H1 (cell line): ENCODE results near the gene GNAL. TPM values are rescaled to one million over a fixed set of nuclear protein-coding genes. Genes with fewer than 3 reads are reported as not detected.

Experiments used
- BACH1 ChIP-seq: IDR thresholded peaks from 2 replicates; pipeline ENCODE4 v1.6.1; 2012; ENCODE audit warnings: low read length, improper control_type of control experiment
- CEBPB ChIP-seq: IDR thresholded peaks from 2 replicates; pipeline ENCODE4 v1.6.1; 2012; ENCODE audit warnings: low read depth, low read length
- CHD2 ChIP-seq: IDR thresholded peaks from 2 replicates; pipeline ENCODE4 v1.6.1; 2012; ENCODE audit warnings: low read length, improper control_type of control experiment
- CTCF ChIP-seq, 3 experiments: IDR thresholded peaks; 1 replicate in 2 of 3; 2 replicates in 1 of 3; pipeline versions ENCODE4 v1.5.1 to v1.6.1; 2011; ENCODE audit warnings: low read length in 3 of 3, mild to moderate bottlenecking in 3 of 3, inconsistent platforms in 2 of 3, low read depth in 1 of 3, moderate library complexity in 1 of 3; ENCODE audit not compliant: insufficient read depth in 1 of 3; ENCODE audit errors: control extremely low read depth in 1 of 3
- EGR1 ChIP-seq: IDR thresholded peaks from 2 replicates; pipeline ENCODE4 v1.6.1; 2011; ENCODE audit warnings: low read depth, low read length, borderline replicate concordance
- FOSL1 ChIP-seq: IDR thresholded peaks from 2 replicates; pipeline ENCODE4 v1.6.1; 2011; ENCODE audit warnings: mild to moderate bottlenecking, low read depth, low read length, moderate library complexity; ENCODE audit not compliant: insufficient read depth
- GTF2F1 ChIP-seq: IDR thresholded peaks from 2 replicates; pipeline ENCODE4 v1.6.1; 2012; ENCODE audit warnings: low read depth, low read length, improper control_type of control experiment, borderline replicate concordance
- HDAC6 ChIP-seq: IDR thresholded peaks from one replicate; pipeline ENCODE4 v1.7.1; 2012; ENCODE audit warnings: low read depth, mild to moderate bottlenecking, inconsistent platforms, low read length, moderate library complexity
- JUN ChIP-seq: IDR thresholded peaks from 2 replicates; pipeline ENCODE4 v1.6.1; 2011; ENCODE audit warnings: low read depth, mild to moderate bottlenecking, improper control_type of control experiment, low read length
- KDM1A ChIP-seq: fragments of 200-600, 300-600 bp; sonication (generic); IDR thresholded peaks from 2 replicates; pipeline ENCODE4 v1.7.1; 2016; ENCODE audit warnings: mild to moderate bottlenecking, low read length, borderline replicate concordance
- KDM4A ChIP-seq: IDR thresholded peaks from one replicate; pipeline ENCODE4 v1.7.1; 2012; ENCODE audit warnings: low read depth, mild to moderate bottlenecking, moderate library complexity, low read length, inconsistent platforms; ENCODE audit not compliant: severe bottlenecking
- MAFK ChIP-seq: IDR thresholded peaks from 2 replicates; pipeline ENCODE4 v1.6.1; 2012; ENCODE audit warnings: low read depth, mild to moderate bottlenecking, improper control_type of control experiment, low read length
- NANOG ChIP-seq: IDR thresholded peaks from 2 replicates; pipeline ENCODE4 v1.6.1; 2011; ENCODE audit warnings: low read length, low read depth, mild to moderate bottlenecking, inconsistent platforms; ENCODE audit not compliant: insufficient read depth, poor library complexity, severe bottlenecking
- NRF1 ChIP-seq: IDR thresholded peaks from 2 replicates; pipeline ENCODE4 v1.6.1; 2011; ENCODE audit warnings: mild to moderate bottlenecking, low read depth, low read length, improper control_type of control experiment
- SIN3A ChIP-seq, 2 experiments: IDR thresholded peaks in 1 of 2; conservative IDR thresholded peaks in 1 of 2; 2 replicates each; pipeline ENCODE4 v1.6.1; 2011 to 2012; ENCODE audit warnings: low read length in 2 of 2, improper control_type of control experiment in 1 of 2, low read depth in 1 of 2, mild to moderate bottlenecking in 1 of 2
- SIRT6 ChIP-seq: IDR thresholded peaks from one replicate; pipeline ENCODE4 v1.7.1; 2012; ENCODE audit warnings: low read length, inconsistent platforms
- SP1 ChIP-seq: IDR thresholded peaks from 2 replicates; pipeline ENCODE4 v1.6.1; 2011; ENCODE audit warnings: low read depth, low read length
- TBP ChIP-seq: IDR thresholded peaks from 2 replicates; pipeline ENCODE4 v1.6.1; 2011; ENCODE audit warnings: low read depth, low read length, improper control_type of control experiment
- TEAD4 ChIP-seq: IDR thresholded peaks from 2 replicates; pipeline ENCODE4 v1.6.1; 2012; ENCODE audit warnings: low read depth, low read length, inconsistent platforms, mixed read lengths
- polyA plus RNA-seq, 7 experiments: library from polyadenylated mRNA; depleted of rRNA in 3 of 7; stranded (reverse) in 5 of 7; unstranded in 2 of 7; fragments of >200 nt in 5 of 7; fragments of 200-250 nt in 2 of 7; gene quantifications; 1 replicate in 5 of 7; 2 replicates in 1 of 7; 4 replicates in 1 of 7; pipeline versions ENCODE4 v1.2.1 to v1.2.3, GENCODE V29; 2011 to 2013; ENCODE audit warnings: missing spikeins in 2 of 7, mixed read lengths in 2 of 7
- total RNA-seq: library from RNA; stranded (reverse); fragmentation: NEBNext Ultra II Directional; extraction: Animal tissue kit (Norgen Biotek cat#: 25700); gene quantifications from 2 replicates; pipeline ENCODE4 v1.2.1, GENCODE V29; 2021
- TF ChIP-seq, protein P1 (sequence below): IDR thresholded peaks from 2 replicates; pipeline ENCODE4 v1.6.1; 2012; ENCODE audit warnings: inconsistent platforms

GNAL gene
- total and polyA plus RNA-seq, 2 of the 8 experiments (the other 6 are each of a cell fraction or from before 2014, with no cell fraction given) = 13.2 to 18.3 TPM

DNA sequence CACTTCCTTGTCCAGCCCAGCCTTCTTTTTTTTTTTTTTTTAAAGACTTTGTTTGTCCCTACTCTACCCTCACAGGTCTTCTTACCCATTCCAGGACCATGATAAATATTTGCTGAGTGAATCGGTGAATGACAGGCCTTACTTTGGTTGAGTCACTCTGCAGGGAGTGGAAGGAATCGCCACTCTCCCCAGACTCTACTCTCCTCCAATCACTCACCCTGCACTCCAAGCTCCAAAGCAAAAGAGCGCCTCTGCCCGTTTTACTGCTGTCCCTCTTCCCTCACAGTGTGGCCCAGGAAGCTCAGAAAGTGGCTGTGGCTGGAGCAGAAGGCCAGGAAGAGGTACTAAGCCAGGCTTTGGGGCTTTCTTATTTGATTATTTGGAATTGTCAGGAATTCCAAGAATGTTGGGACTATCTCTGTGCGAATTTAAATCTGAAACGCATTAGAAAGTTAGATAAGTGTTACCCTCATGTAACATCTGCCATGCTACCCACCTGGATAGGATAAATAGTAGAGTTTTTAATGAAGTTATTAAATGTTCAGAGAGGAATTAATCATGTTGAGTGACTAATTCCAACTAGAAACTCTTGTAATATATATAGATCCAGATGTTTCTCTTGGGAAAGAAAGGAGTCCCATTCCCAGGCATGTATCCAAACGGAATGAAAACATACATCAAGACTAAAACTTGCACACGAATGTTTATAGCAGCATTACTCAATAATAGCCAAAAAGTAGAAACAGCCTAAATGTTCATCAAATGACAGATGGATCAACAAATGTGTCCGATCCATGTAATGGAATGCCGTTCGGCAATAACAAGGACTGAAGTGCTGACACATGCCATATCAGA is 119.2 kb downstream of the GNAL start (continued):
- TF ChIP-seq SIRT6 (no peak), JUN (no peak), EGR1 (no peak), SP1 (0 out of 2 replicates have a peak, but pooled peaks have one; percentile 52), FOSL1 (no peak), NANOG (peak; percentile 14), BACH1 (no peak), CHD2 (no peak), NRF1 (no peak), TBP (no peak), CTCF (IDR thresholded peaks at IDR 0.05; ENCODE audit: control extremely low read depth in 1 of 3, insufficient read depth in 1 of 3, low read depth in 1 of 3, low read length in 3 of 3) (no peak), SIN3A (conservative IDR thresholded peaks at IDR 0.05 in 1 of 2, IDR thresholded peaks at IDR 0.05 in 1 of 2; ENCODE audit: low read depth in 1 of 2, low read length in 2 of 2) (no peak), MAFK (no peak), CEBPB (no peak), GTF2F1 (no peak), KDM4A (no peak), KDM1A (no peak), TEAD4 (peak; percentile 96), HDAC6 (no peak)
- TF ChIP-seq, protein P1, sequence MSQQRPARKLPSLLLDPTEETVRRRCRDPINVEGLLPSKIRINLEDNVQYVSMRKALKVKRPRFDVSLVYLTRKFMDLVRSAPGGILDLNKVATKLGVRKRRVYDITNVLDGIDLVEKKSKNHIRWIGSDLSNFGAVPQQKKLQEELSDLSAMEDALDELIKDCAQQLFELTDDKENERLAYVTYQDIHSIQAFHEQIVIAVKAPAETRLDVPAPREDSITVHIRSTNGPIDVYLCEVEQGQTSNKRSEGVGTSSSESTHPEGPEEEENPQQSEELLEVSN = no peak
